Islet precursor cell (in vitro differentiated cells): ENCODE results near the gene DAAM1.
A peak's percentile ranks its signal among the peaks of the same experiment; 100 is the strongest.

ENCODE experiments used
- DNase-seq: peaks from one replicate; pipeline ENCODE4 v3.0.0-alpha.2; 2018

DAAM1 gene

DNA sequence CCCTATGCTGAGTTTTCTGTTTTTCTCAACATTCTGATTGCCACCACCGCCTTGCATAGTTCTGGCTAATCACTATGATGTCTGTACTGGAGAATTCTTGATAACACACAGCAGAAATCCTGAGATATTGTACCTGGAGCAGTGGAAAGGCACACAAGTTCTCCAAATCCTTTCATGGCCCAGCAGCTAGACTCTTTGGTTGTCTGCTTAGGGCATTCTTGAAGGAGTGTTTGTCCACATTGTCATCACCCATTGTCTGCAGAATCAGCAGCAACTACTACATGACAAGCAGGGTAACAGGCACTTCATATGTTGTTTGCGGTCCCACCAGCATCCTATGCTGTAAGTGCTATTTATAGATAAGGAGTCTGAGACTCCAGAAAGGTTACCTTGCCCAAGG is 128.9 kb downstream of the DAAM1 start:
- no peak for DNase-seq

DNA sequence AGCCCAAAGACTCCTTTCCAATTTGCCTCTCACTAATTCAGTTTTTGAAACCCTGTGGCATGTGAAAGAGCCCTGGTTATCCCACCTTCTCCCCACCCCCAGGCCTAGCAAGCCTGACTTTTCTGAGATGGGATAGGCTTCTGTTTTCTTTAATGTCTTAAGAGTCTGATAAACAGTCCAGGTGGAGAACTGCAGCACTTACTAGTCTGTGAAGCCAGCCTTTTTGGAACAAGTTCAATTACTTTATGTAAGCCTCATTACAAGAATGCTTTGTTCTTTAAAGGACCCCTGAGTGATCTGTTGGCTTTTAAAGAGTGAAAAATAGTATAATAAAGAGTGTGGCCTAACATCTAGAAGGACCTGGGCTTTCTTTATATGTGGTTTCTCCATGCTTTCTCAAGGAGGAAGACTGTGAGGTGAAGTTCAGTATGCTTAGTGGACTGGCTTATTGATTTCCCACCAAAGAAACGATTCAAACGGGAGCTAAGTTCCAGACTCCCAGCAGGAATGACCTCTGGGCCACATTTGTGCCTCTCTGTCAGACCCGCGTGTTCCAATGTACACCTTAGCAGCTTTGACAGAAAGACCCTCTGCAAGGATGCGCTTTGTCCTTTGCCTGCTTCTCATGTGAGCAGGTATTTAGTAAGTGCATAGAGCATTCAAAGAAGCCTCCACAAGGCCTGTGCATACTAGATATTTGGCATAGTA is 129.5 kb downstream of the DAAM1 start:
- no peak for DNase-seq

DNA sequence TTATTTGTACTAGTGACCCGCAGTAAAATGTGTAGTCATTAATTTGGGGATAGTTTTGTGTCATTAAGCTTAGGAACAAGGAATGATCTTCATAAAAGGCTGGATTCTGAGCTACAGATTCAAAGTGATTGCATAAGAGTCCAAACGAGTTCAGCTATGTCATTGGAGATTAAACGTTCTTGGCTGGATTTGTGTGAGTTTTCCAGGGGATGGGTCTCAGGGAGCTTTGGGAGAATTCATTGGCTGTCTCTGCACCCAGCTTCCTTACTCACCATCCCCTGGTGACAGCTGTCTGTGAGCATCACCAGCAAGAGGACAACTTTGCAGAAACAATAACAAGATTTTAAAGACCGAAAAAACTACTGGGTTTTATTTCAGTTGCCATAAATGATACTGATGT is 130.4 kb downstream of the DAAM1 start:
- no peak for DNase-seq

DNA sequence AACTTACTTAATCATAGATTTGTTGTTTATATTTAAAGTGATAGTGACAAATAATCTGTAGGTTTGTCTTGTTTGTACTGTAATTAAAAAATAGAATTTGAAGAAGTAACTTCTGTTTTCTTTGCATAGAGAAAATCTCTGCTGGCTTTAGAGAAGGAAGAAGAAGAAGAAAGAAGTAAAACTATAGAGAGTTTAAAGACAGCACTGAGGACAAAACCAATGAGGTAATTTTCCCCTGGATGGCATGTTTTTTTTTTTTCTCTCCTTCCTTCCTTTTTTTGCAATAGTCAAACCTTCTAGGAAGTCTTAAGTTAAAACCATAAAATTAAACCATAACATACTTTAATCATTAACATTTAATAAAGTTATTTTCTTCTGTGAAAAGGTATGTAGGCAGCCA is 131.9 kb downstream of the DAAM1 start:
- no peak for DNase-seq

DNA sequence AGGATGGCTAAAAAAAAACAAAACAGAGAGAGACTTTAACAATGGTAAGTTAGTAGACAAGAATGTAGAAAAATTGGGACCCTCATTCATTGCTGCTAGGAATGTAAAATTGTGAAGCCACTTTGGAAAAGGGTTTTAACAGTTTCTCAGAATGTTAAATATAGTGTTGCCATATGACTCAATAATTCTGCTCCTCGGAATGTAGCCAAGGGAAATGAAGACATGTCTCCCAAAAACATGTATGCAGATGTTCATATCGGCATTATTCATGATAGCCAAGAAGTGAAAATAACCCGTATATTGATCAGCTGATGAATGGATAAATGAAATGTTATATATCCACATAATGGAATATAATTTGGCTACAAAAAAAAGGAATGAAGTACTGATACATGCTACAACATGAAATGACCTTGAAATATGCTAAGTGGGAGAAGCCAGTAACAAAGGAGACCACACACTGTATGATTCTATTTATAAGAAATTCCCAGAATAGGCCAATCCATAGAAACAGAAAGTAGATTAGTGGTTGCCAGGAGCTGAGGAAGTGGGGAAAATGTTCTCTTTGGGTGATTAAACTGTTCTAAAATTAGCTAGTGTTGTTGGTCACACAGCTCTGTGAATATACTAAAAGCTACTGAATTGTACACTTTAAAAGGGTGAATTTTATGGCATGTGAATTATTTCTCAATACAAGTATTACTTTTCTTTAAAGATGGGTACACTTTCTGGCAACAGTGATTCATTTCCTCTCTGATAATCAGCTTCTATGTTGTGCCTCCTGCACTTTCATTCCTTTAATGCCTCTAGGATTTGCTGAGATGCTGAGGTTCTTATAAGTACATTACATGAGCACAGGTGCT is 132.5 kb downstream of the DAAM1 start:
- no peak for DNase-seq

DNA sequence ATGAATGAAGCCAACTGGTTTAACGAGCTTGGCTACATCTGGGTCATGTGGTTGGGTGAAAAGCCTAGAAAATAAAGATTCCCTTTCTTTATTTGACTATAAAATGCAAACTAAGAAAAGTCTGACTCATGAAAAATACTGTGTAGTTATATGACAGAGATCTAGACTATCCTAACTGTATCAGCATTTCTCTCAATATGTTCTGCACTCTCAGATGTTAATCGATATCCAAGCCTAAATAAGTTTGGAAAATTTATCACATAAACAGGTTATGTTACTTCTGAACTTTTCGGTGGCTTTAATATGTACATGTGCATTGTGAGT is 133.1 kb downstream of the DAAM1 start:
- DNase-seq, result no peak

DNA sequence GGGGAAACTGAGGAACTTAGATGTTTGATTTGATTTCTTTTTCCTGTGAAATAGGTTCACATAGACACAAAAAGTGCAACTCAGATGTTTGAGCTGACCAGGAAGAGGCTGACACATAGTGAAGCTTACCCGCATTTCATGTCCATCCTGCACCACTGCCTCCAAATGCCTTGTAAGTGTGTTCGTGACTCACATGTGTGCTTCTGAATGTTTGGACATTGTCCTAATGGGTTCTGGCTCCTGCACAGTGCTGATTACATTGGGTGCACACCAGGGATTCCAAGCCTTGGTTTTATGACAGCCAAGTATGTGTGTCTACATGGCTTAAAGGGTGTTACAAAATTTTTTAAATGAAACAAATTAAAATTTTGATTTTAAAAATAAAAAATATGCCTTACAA is 137.4 kb downstream of the DAAM1 start:
- DNase-seq, result no peak

- DNase-seq, result no peak
These were observed 140.0 kb downstream of the DAAM1 start for GRCh38 chr14:59328454-59328853.

DNA sequence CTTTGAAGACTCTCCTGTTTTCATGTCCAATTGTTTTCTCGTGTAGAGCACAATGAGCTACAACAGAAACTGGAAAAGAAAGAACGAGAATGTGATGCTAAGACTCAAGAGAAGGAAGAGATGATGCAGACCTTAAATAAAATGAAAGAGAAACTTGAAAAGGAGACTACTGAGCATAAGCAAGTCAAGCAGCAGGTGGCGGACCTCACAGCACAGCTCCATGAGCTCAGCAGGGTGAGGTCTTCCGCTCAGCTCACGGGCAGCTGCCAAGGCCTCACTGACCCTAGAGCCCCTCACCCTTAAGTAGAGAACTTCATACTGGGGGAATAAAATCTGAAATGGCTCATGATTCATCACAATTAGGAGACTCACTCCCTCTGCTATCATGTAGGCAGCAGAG is 142.0 kb downstream of the DAAM1 start:
- DNase-seq, result no peak

- peak; percentile 71 for DNase-seq
These were observed 142.8 kb downstream of the DAAM1 start for GRCh38 chr14:59331217-59331616.

GRCh38 chr14:59332727-59333126 is 144.3 kb downstream of the DAAM1 start:
- DNase-seq, result no peak

GRCh38 chr14:59333235-59333634 is 144.8 kb downstream of the DAAM1 start:
- DNase-seq, result no peak

DNA sequence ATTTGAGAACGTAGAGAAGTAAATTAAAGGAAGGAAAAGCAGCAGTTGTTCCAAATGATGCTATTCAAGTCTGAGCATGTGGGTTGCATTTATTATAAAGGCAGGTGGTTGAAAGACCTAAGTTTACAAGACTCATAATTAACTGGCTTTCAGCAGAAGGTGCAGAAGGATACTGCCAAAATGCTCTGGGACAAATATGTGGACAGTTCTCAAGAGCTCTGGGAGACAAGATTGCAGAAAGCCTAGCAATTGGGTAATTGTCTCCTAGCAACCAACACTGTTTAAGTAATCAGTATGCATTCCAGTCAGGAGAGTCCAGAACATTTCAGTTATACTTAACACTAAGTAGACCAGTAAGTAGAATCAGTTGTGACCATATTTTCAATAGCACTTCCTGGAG is 145.2 kb downstream of the DAAM1 start:
- DNase-seq, result no peak

DNA sequence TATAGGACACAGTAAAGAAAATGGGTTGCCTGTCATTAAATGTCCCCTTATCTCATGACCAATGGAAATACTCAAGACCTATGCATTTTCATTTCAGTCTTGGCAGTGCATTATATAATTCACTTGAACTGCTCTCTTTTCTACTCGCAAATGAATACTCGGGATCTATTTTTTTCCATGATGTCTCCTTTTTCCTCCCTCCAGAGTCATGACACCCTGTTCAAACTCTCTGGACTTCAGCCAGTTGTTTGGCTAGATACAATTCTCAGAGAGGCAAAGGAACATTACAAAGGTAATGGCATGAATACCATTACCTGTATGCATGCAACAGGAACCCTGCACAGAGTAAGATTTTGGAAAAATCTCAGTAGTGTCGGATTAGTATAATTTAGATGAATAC is 145.8 kb downstream of the DAAM1 start:
- no peak for DNase-seq

DNA sequence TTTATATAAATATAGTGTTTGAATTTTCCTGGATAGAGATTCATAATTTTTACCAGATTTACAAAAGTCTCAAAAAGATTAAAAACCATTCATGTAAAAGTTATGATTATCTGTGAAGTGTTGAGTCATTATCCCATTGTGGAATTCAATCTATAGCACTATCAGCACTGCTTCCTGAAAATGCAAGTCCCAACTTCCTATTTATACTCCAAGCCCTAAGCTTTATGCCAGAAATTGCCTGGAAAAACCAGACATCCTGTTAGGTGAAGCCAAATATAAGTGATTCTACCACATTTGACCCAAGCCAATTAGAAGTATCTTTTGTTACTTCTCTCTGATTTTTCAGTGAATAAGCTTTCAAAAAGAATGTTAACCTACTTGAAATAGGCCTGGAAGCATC is 147.6 kb downstream of the DAAM1 start:
- no peak for DNase-seq

DNA sequence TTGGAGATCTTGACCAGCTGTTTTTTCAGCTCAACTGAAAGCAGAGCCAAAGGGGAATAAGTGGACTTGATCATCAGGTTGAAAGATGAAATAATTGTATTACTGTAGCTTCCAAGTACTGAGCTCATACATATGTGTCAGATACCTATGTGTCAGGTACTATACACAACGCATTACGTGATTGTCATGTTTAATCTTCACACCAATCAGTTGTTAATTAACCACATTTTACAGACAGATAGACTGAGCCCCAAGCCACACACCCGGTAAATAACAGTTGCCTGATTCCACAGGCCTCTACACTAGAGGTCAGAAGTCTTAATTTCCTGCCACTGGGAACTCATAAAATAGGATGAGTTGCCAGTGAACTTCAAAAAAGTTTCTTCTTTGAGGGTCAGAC is 148.2 kb downstream of the DAAM1 start:
- no peak for DNase-seq

GRCh38 chr14:59337141-59337611 is 148.7 kb downstream of the DAAM1 start:
- DNase-seq, result no peak

DNA sequence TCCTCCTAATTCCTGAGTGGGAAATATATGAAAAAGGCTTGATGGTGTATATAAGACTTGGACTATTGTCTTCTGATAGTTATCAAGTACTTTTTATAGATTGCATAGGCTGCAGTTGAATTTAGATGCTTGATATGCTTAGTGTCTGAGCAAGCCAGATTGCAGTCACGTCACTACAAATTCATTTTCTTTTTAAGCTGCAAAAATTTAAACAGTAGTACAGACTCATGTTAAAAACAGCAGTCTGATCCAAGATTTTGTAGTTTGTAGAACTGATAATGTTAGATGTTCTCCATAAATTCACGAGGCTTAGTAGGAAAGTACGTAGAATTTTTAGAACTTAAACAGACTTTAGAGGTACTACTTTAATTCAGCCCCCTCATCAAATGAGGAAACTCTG is 150.3 kb downstream of the DAAM1 start:
- no peak for DNase-seq

GRCh38 chr14:59339524-59340330 is 151.3 kb downstream of the DAAM1 start:
- no peak for DNase-seq

DNA sequence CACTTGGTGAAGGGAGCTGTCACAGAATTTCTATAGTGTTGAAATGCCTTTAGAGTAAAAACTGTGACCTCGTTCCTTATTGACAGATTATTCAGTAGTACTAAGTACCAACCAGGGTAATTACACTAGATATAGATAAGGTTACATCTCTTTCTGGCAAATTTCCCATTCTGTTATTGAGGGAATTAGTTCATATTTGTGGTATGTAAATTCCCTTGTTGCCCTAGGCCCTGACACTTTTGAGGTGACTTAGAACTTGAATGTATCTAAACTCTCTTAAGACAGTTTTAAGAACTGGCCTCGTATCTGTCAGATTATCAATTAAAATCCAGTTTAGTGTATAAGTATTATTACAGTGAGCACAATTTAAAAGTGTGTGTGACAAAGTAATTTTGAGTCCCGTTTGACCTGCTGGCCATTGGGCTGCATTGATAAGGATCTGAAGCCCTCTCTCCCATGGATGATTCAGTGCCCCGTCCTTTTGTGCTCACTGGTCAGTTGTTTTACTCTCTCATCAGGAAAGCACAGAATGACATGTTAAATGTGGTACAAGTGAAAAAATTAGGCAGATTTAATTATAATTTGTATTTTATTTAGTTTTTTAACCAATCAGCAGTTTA is 153.5 kb downstream of the DAAM1 start:
- no peak for DNase-seq

GRCh38 chr14:59342516-59343484 is 154.3 kb downstream of the DAAM1 start:
- peak; percentile 83 for DNase-seq

GRCh38 chr14:59343585-59343984 is 155.1 kb downstream of the DAAM1 start:
- no peak for DNase-seq
